HCT116 (cell line): ENCODE data around the gene PSMC5. TPM values are rescaled to one million over a fixed set of nuclear protein-coding genes. Genes with fewer than 3 reads are reported as not detected.
A peak's percentile ranks its signal among the peaks of the same experiment; 100 is the strongest.

Experiments used
- ATAC-seq: fragments of 200-7000 bp; cut with Tn5 transposase; 2 replicates; pipeline ENCODE4 v1.9.1; 2020; ENCODE audit warnings: mild to moderate bottlenecking, moderate library complexity
- BruUV-seq: library from RNA; stranded (reverse); fragments of 400-500 nt; replicated peaks from 2 replicates; lab custom pipeline; 2021; lab: Mats Ljungman, UMichigan
- CTCF ChIA-PET: fragments of 300-600 bp; sonication (Branson Sonifier 250); formaldehyde crosslinking; loops from one replicate; lab custom pipeline; 2021; ENCODE audit warnings: antibody characterized with exemption; lab: Charles Lee
- POLR2A ChIA-PET: fragments of 300-600, 350-600 bp; sonication (Branson Sonifier 250); formaldehyde crosslinking; loops from one replicate; lab custom pipeline; 2021; ENCODE audit warnings: antibody characterized with exemption; lab: Charles Lee
- RAD21 ChIA-PET, 2 experiments: fragments of 300-600 bp; sonication (Branson Sonifier 250); formaldehyde crosslinking; loops; one replicate each; lab custom pipeline; 2023; ENCODE audit warnings: low total read pairs in 2 of 2; ENCODE audit not compliant: uncharacterized antibody in 2 of 2, unreplicated experiment in 2 of 2, low non-redundant PET in 1 of 2; lab: Charles Lee
- DNase-seq: peaks from one replicate; pipeline ENCODE4 v3.0.0-alpha.2; 2010; ENCODE audit warnings: low read depth, low spot score
- H2AFZ ChIP-seq: fragments of 200-600 bp; shearing (Covaris generic), sonication (generic); 2 replicates; pipeline ENCODE4 v1.6.1; 2017; ENCODE audit warnings: low read depth, mixed run types, mixed read lengths, antibody characterized with exemption, low read length; ENCODE audit not compliant: poor library complexity, severe bottlenecking
- H3K27ac ChIP-seq: 2 replicates; pipeline ENCODE4 v1.5.1; 2012; ENCODE audit warnings: low read depth, low read length
- H3K27me3 ChIP-seq: fragments of 200-600 bp; sonication (generic); 2 replicates; pipeline ENCODE4 v1.6.1; 2016; ENCODE audit warnings: mixed run types, low read length, mixed read lengths; ENCODE audit not compliant: insufficient read depth
- H3K36me3 ChIP-seq, 2 experiments: fragments of 200-500 bp in 1 of 2; fragments of 200-600 bp in 1 of 2; sonication (Bioruptor generic) in 1 of 2; sonication (generic) in 1 of 2; 2 replicates each; pipeline versions ENCODE4 v1.5.1 to v1.6.1; 2014 to 2016; ENCODE audit warnings: low read length in 2 of 2, inconsistent platforms in 1 of 2, mixed read lengths in 1 of 2, mixed run types in 1 of 2; ENCODE audit not compliant: insufficient read depth in 2 of 2, control insufficient read depth in 1 of 2
- H3K4me1 ChIP-seq, 2 experiments: fragments of 200-600 bp in 1 of 2; sonication (generic) in 1 of 2; 2 replicates each; pipeline versions ENCODE4 v1.5.1 to v1.6.1; 2012 to 2017; ENCODE audit warnings: low read length in 2 of 2, inconsistent platforms in 1 of 2, mild to moderate bottlenecking in 1 of 2, mixed read lengths in 1 of 2, mixed run types in 1 of 2, moderate library complexity in 1 of 2; ENCODE audit not compliant: insufficient read depth in 2 of 2, control insufficient read depth in 1 of 2
- H3K4me2 ChIP-seq: fragments of 200-600 bp; sonication (generic); 2 replicates; pipeline ENCODE4 v1.6.1; 2017; ENCODE audit warnings: mixed run types, low read length, mixed read lengths
- H3K4me3 ChIP-seq, 2 experiments: fragments of 200-600 bp in 1 of 2; sonication (generic) in 1 of 2; replicated peaks in 1 of 2; 2 replicates each; pipeline ENCODE4 v1.5.1; 2011 to 2016; ENCODE audit warnings: low read length in 2 of 2, control low read depth in 1 of 2, low read depth in 1 of 2, mild to moderate bottlenecking in 1 of 2, mixed read lengths in 1 of 2, mixed run types in 1 of 2
- H3K79me2 ChIP-seq: fragments of 200-600 bp; sonication (generic); 2 replicates; pipeline ENCODE4 v1.6.1; 2017; ENCODE audit warnings: mild to moderate bottlenecking, mixed run types, low read length, moderate library complexity, mixed read lengths; ENCODE audit not compliant: insufficient read depth
- H3K9ac ChIP-seq: fragments of 200-600 bp; sonication (generic); 2 replicates; pipeline ENCODE4 v1.6.1; 2016; ENCODE audit warnings: low read length, mixed read lengths
- H3K9me2 ChIP-seq: fragments of 200-600 bp; sonication (generic), shearing (Covaris generic); 2 replicates; pipeline ENCODE4 v1.6.1; 2017; ENCODE audit warnings: mixed run types, mild to moderate bottlenecking, moderate library complexity; ENCODE audit not compliant: insufficient read depth
- H3K9me3 ChIP-seq, 2 experiments: fragments of 200-500 bp in 1 of 2; fragments of 200-600 bp in 1 of 2; sonication (Bioruptor generic) in 1 of 2; sonication (generic) in 1 of 2; 2 replicates each; pipeline ENCODE4 v1.6.1; 2014 to 2017; ENCODE audit warnings: low read length in 2 of 2, mixed read lengths in 2 of 2, inconsistent platforms in 1 of 2, low read depth in 1 of 2, mild to moderate bottlenecking in 1 of 2, mixed run types in 1 of 2, moderate library complexity in 1 of 2; ENCODE audit not compliant: control insufficient read depth in 1 of 2, insufficient read depth in 1 of 2
- H4K20me1 ChIP-seq: fragments of 200-600 bp; sonication (generic), shearing (Covaris generic); 2 replicates; pipeline ENCODE4 v1.6.1; 2017; ENCODE audit warnings: mixed run types, mild to moderate bottlenecking, moderate library complexity; ENCODE audit not compliant: insufficient read depth
- CBX3 ChIP-seq: IDR thresholded peaks from 2 replicates; pipeline ENCODE4 v1.6.1; 2012; ENCODE audit warnings: low read depth
- CEBPB ChIP-seq: IDR thresholded peaks from 2 replicates; pipeline ENCODE4 v1.6.1; 2012; ENCODE audit warnings: low read depth
- EZH2phosphoT487 ChIP-seq: fragments of 200-600 bp; IDR thresholded peaks from 2 replicates; pipeline ENCODE4 v1.6.1; 2018; ENCODE audit warnings: antibody characterized with exemption, borderline replicate concordance
- POLR2A ChIP-seq: IDR thresholded peaks from 2 replicates; pipeline ENCODE4 v1.7.0; 2011; ENCODE audit warnings: borderline replicate concordance; ENCODE audit not compliant: insufficient read depth, insufficient read length; ENCODE audit errors: extremely low read depth
- POLR2AphosphoS5 ChIP-seq: IDR thresholded peaks from 2 replicates; pipeline ENCODE4 v1.6.1; 2011; ENCODE audit warnings: mild to moderate bottlenecking, low read depth, low read length, moderate library complexity
- RAD21 ChIP-seq: IDR thresholded peaks from 2 replicates; pipeline ENCODE4 v1.6.1; 2012; ENCODE audit warnings: low read depth, mild to moderate bottlenecking
- REST ChIP-seq: IDR thresholded peaks from 2 replicates; pipeline ENCODE4 v1.6.1; 2012; ENCODE audit warnings: low read depth
- TCF7L2 ChIP-seq: IDR thresholded peaks from 2 replicates; pipeline ENCODE4 v1.7.0; 2011; ENCODE audit warnings: borderline replicate concordance, inconsistent platforms; ENCODE audit not compliant: insufficient read depth, insufficient read length; ENCODE audit errors: extremely low read depth
- YY1 ChIP-seq: IDR thresholded peaks from 2 replicates; pipeline ENCODE4 v1.6.1; 2011; ENCODE audit warnings: low read length, low read depth, moderate library complexity, mild to moderate bottlenecking; ENCODE audit not compliant: insufficient replicate concordance; ENCODE audit errors: extremely low read depth
- ZBTB33 ChIP-seq: IDR thresholded peaks from 2 replicates; pipeline ENCODE4 v1.6.1; 2011; ENCODE audit warnings: mild to moderate bottlenecking, low read length, moderate library complexity; ENCODE audit not compliant: insufficient replicate concordance; ENCODE audit errors: extremely low read depth
- ZFX ChIP-seq: fragments of 450-650 bp; IDR thresholded peaks from 2 replicates; pipeline ENCODE4 v1.6.1; 2017
- intact Hi-C: fragments of 100-400 bp; cut with micrococcal nuclease; formaldehyde crosslinking; loops from 2 replicates; pipeline ENCODE4 v1.10.0; 2022
- total RNA-seq: library from RNA; stranded (reverse); gene quantifications from one replicate; pipeline ENCODE4 v1.2.1, GENCODE V29; 2021; ENCODE audit not compliant: unreplicated experiment

PSMC5 gene
- total RNA-seq, 1 experiment from 2014 or later, result 193 TPM

DNA sequence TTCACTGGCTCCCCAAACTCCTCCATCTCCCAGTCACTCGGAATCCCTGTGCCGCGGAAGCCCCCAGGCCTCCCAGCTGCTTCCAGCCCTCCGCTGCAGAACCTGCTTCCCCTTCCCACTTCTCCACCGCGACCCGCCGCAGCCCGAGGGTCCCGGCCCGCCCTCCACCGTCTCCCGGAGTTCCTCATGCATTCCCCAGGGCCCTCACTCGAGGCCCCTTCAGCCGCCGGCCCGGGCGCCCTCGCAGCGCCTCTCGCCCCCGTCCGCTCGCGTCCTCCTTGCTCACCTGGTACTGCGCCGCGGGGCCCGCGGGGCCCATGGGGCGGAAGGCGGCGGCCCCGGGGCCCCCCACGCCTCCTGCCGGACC lies 14.9 kb downstream of the PSMC5 start:
- H4K20me1 ChIP-seq, result no peaks in the 10 kb centered on the region
- CTCF ChIA-PET, result interaction anchor here (1.9 kb wide), 1 partner anchor 24 kb away, joined by 6 read pairs; no protein-coding TSS in a partner anchor
- no peak for DNase-seq
- no peak overlapping the region for H2AFZ ChIP-seq
- H3K9ac ChIP-seq, result peak overlapping the region; percentile 98
- H3K27ac ChIP-seq, result peak overlapping the region; percentile 96
- TF ChIP-seq EZH2phosphoT487 (no peak), ZFX (peak; percentile 97)
- no peaks in the 10 kb centered on the region for H3K27me3 ChIP-seq
- peak overlapping the region; percentile 89 for H3K4me2 ChIP-seq
- peak overlapping the region; percentile 92 to 95 for H3K4me3 ChIP-seq
- no peaks in the 10 kb centered on the region for H3K9me3 ChIP-seq
- no TSS peak for BruUV-seq
- H3K79me2 ChIP-seq, result peaks cover 52% of the 10 kb centered on the region
- H3K36me3 ChIP-seq, result peaks cover under 1 to 4% of the 10 kb centered on the region in 2 experiments; a peak in 2 of 4 replicates
- ATAC-seq, result peak; percentile 15
- POLR2A ChIA-PET, result no interaction called here
- intact Hi-C loops, result loop anchor here (2.0 to 5.0 kb wide), 2 partner anchors 69 to 220 kb away; partner anchors contain the start of genes CCDC47 and MAP3K3
- RAD21 ChIA-PET, result no interaction called here
- H3K4me1 ChIP-seq, result peaks cover 40 to 46% of the 10 kb centered on the region in 2 experiments
- no peaks in the 10 kb centered on the region for H3K9me2 ChIP-seq

GRCh38 chr17:63842540-63843386 lies 15.5 kb downstream of the PSMC5 start, which contains the start of gene SMARCD2:
Gene SMARCD2, minus strand, starts transcription at chr17:63842685. Its CDS starts 11 bp downstream, at chr17:63842674.
- peak; percentile 100 for DNase-seq
- peaks cover 40 to 46% of the 10 kb centered on the region in 2 experiments for H3K4me1 ChIP-seq
- H2AFZ ChIP-seq, result peak within 1 kb of the TSS; percentile 47
- H3K9me3 ChIP-seq, result no peaks in the 10 kb centered on the region
- H3K36me3 ChIP-seq, result no peaks in the 10 kb centered on the region; a peak in 1 of 4 replicates
- peak within 1 kb of the TSS; percentile 98 for H3K9ac ChIP-seq
- no peaks in the 10 kb centered on the region for H3K27me3 ChIP-seq
- H3K27ac ChIP-seq, result peak within 1 kb of the TSS; percentile 96
- H3K9me2 ChIP-seq, result no peaks in the 10 kb centered on the region
- CTCF ChIA-PET, result interaction anchor here (0.7 to 1.5 kb wide), 4 partner anchors 11 to 23 kb away, joined by 3 to 10 read pairs (median 6); no protein-coding TSS in a partner anchor
- peaks cover 46% of the 10 kb centered on the region for H3K79me2 ChIP-seq
- ATAC-seq, result peak; percentile 87
- intact Hi-C loops, result loop anchor here (2.0 to 5.0 kb wide), 2 partner anchors 70 to 220 kb away; partner anchors contain the start of genes CCDC47 and MAP3K3
- BruUV-seq, result no TSS peak
- no peaks in the 10 kb centered on the region for H4K20me1 ChIP-seq
- H3K4me2 ChIP-seq, result peak within 1 kb of the TSS; percentile 89
- RAD21 ChIA-PET, result no interaction called here
- POLR2A ChIA-PET, result interaction anchor here (0.6 to 1.8 kb wide), 6 partner anchors 16 to 663 kb away, joined by 3 to 13 read pairs (median 5); partner anchors contain the start of genes CCDC47, DDX42 and DDX5
- H3K4me3 ChIP-seq, result peak within 1 kb of the TSS; percentile 92 to 95
- TF ChIP-seq EZH2phosphoT487 (no peak), YY1 (peak; percentile 90), CEBPB (no peak), POLR2AphosphoS5 (peak; percentile 59), ZFX (peak; percentile 86), ZBTB33 (peak; percentile 59), POLR2A (no peak), REST (no peak), TCF7L2 (peak; percentile 58), CBX3 (no peak), RAD21 (no peak)
